A549 (cell line): Measurements from ENCODE around the gene RPTOR.

ENCODE experiments used
- CEBPB ChIP-seq, 2 experiments: fragments of >200 bp in 1 of 2; sonication (Bioruptor Twin) in 1 of 2; formaldehyde crosslinking in 1 of 2; IDR thresholded peaks; 2 replicates each; pipeline ENCODE4 v1.6.1; 2012 to 2016
- FOSL2 ChIP-seq, 2 experiments: fragments of 450-650 bp in 1 of 2; fragments of >200 bp in 1 of 2; sonication (Bioruptor Twin) in 1 of 2; formaldehyde crosslinking; IDR thresholded peaks; 2 replicates each; pipeline versions ENCODE4 v1.5.0 to v1.6.1; 2016 to 2020; ENCODE audit warnings: mild to moderate bottlenecking in 1 of 2, moderate library complexity in 1 of 2
- JUN ChIP-seq, 2 experiments: fragments of >200 bp; sonication (Bioruptor Twin); formaldehyde crosslinking; IDR thresholded peaks; 2 replicates in 1 of 2; 3 replicates in 1 of 2; pipeline ENCODE4 v1.6.1; 2016 to 2017
- POLR2A ChIP-seq: IDR thresholded peaks from 2 replicates; pipeline ENCODE4 v1.6.1; 2012; ENCODE audit warnings: mild to moderate bottlenecking, low read length
- RAD21 ChIP-seq, 2 experiments: fragments of >200 bp in 1 of 2; sonication (Bioruptor Twin) in 1 of 2; formaldehyde crosslinking in 1 of 2; IDR thresholded peaks in 1 of 2; conservative IDR thresholded peaks in 1 of 2; 2 replicates in 1 of 2; 3 replicates in 1 of 2; pipeline ENCODE4 v1.6.1; 2012 to 2018; ENCODE audit warnings: inconsistent platforms in 1 of 2
- RFX5 ChIP-seq: fragments of 450-650 bp; IDR thresholded peaks from 2 replicates; pipeline ENCODE4 v1.7.1; 2014; ENCODE audit warnings: antibody characterized with exemption, mild to moderate bottlenecking, moderate library complexity
- TF ChIP-seq, protein P1 (sequence below): IDR thresholded peaks from 2 replicates; pipeline ENCODE4 v1.6.1; 2012
- TF ChIP-seq, protein P2 (sequence below): fragments of >200 bp; sonication (Bioruptor Twin); formaldehyde crosslinking; IDR thresholded peaks from 3 replicates; pipeline ENCODE4 v1.5.1; 2016

DNA sequence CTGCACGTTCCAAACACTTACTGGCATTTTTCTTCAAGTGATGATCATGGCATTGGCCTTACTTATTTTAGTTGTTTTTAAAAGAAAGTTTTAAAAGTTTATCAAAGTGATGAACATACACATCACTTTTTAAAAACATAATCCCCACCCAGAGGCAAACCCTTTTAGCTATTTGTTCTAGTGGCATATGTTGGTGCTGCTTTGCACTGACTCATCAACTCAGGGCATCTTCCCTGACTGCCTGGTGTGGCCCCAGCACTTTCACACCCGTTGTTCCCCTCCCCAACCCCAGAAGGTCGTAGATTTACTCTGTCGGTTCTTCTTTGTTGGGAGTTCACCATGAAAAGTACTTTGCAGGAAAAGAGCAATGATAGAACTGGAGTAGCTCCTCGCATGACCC is 161.3 kb downstream of the RPTOR start:
- TF ChIP-seq, protein P1, sequence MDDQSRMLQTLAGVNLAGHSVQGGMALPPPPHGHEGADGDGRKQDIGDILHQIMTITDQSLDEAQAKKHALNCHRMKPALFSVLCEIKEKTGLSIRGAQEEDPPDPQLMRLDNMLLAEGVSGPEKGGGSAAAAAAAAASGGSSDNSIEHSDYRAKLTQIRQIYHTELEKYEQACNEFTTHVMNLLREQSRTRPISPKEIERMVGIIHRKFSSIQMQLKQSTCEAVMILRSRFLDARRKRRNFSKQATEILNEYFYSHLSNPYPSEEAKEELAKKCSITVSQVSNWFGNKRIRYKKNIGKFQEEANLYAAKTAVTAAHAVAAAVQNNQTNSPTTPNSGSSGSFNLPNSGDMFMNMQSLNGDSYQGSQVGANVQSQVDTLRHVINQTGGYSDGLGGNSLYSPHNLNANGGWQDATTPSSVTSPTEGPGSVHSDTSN, result no peak
- TF ChIP-seq, protein P2, sequence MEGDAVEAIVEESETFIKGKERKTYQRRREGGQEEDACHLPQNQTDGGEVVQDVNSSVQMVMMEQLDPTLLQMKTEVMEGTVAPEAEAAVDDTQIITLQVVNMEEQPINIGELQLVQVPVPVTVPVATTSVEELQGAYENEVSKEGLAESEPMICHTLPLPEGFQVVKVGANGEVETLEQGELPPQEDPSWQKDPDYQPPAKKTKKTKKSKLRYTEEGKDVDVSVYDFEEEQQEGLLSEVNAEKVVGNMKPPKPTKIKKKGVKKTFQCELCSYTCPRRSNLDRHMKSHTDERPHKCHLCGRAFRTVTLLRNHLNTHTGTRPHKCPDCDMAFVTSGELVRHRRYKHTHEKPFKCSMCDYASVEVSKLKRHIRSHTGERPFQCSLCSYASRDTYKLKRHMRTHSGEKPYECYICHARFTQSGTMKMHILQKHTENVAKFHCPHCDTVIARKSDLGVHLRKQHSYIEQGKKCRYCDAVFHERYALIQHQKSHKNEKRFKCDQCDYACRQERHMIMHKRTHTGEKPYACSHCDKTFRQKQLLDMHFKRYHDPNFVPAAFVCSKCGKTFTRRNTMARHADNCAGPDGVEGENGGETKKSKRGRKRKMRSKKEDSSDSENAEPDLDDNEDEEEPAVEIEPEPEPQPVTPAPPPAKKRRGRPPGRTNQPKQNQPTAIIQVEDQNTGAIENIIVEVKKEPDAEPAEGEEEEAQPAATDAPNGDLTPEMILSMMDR, result no peak
- TF ChIP-seq CEBPB (IDR thresholded peaks at IDR 0.05) (no peak), JUN (IDR thresholded peaks at IDR 0.05) (no peak), RAD21 (conservative IDR thresholded peaks at IDR 0.05 in 1 of 2, IDR thresholded peaks at IDR 0.05 in 1 of 2) (no peak), RFX5 (no peak), POLR2A (no peak), FOSL2 (IDR thresholded peaks at IDR 0.05) (no peak), FOSL2 (CRISPR knock-in tag; IDR thresholded peaks at IDR 0.05) (no peak)
